Measurements from ENCODE around the gene VEZF1. TPM values are rescaled to one million over a fixed set of nuclear protein-coding genes. Genes with fewer than 3 reads are reported as not detected.

VEZF1 gene
- total and polyA plus RNA-seq, 10 donors = 10.0 to 59.9 (median 50.8) TPM

DNA sequence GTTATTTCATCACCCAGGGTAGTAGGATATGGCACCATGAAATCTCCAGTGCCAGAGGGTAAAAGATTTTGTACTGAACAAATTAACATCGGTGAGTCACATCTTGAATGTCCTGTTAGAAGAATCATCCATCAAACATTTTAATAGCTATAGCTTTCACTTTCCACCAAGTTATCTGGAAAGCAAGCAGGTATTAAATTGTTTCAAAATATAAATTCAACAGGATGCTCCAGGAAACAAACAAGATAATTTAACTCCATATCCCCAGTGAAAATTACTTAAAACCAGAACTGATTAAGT, 2.4 kb downstream of the VEZF1 start:
- no peaks in the 10 kb centered on the region for H3K27me3 ChIP-seq (replicated peaks in 1 of 7)
- 17 to 40% (median 30%) methylated on average over 1 of the region's 1 CpG for WGBS, 5 donors
- peaks cover 0 to 29% (median 11%) of the 10 kb centered on the region in 6 donors for H3K36me3 ChIP-seq
- H3K27ac ChIP-seq = no peak overlapping the region
- peak overlapping the region in 1 of 8 donors; percentile 14 for H3K4me3 ChIP-seq
- H3K4me1 ChIP-seq = peaks cover 39 to 87% (median 76%) of the 10 kb centered on the region in 6 donors
- no peak for DNase-seq
- intact Hi-C loops (cut with DNase I; ENCODE audit: low total_unique reads) = no loop called here
- no peaks in the 10 kb centered on the region for H3K9me3 ChIP-seq
- TF ChIP-seq POLR2A (IDR thresholded peaks at IDR 0.05) (no peak), POLR2AphosphoS5 (IDR thresholded peaks at IDR 0.05) (no peak)
- TF ChIP-seq, protein P1, sequence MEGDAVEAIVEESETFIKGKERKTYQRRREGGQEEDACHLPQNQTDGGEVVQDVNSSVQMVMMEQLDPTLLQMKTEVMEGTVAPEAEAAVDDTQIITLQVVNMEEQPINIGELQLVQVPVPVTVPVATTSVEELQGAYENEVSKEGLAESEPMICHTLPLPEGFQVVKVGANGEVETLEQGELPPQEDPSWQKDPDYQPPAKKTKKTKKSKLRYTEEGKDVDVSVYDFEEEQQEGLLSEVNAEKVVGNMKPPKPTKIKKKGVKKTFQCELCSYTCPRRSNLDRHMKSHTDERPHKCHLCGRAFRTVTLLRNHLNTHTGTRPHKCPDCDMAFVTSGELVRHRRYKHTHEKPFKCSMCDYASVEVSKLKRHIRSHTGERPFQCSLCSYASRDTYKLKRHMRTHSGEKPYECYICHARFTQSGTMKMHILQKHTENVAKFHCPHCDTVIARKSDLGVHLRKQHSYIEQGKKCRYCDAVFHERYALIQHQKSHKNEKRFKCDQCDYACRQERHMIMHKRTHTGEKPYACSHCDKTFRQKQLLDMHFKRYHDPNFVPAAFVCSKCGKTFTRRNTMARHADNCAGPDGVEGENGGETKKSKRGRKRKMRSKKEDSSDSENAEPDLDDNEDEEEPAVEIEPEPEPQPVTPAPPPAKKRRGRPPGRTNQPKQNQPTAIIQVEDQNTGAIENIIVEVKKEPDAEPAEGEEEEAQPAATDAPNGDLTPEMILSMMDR (IDR thresholded peaks at IDR 0.05 in 8 of 11, conservative IDR thresholded peaks at IDR 0.05 in 3 of 11) = no peak

GRCh38 chr17:57984936-57985674, 2.9 kb downstream of the VEZF1 start:
- DNase-seq = no peak
- Histone ChIP-seq H3K9me3 (no peaks in the 10 kb centered on the region), H3K27me3 (replicated peaks in 1 of 7) (no peaks in the 10 kb centered on the region), H3K27ac (peak overlapping the region in 1 of 8 donors; percentile 6), H3K4me1 (peaks cover 39 to 89% (median 75%) of the 10 kb centered on the region in 6 donors), H3K36me3 (peaks cover 2 to 34% (median 17%) of the 10 kb centered on the region in 6 donors), H3K4me3 (peak overlapping the region in 1 of 8 donors; percentile 14)
- intact Hi-C loops (cut with DNase I; ENCODE audit: low total_unique reads) = no loop called here
- WGBS, 5 donors = 68 to 79% (median 75%) methylated on average over 4 of the region's 4 CpGs
- no peak for TF ChIP-seq POLR2AphosphoS5 (IDR thresholded peaks at IDR 0.05)
- TF ChIP-seq POLR2A (IDR thresholded peaks at IDR 0.05) = no peak
- TF ChIP-seq, protein P1 (IDR thresholded peaks at IDR 0.05 in 8 of 11, conservative IDR thresholded peaks at IDR 0.05 in 3 of 11) = no peak

DNA sequence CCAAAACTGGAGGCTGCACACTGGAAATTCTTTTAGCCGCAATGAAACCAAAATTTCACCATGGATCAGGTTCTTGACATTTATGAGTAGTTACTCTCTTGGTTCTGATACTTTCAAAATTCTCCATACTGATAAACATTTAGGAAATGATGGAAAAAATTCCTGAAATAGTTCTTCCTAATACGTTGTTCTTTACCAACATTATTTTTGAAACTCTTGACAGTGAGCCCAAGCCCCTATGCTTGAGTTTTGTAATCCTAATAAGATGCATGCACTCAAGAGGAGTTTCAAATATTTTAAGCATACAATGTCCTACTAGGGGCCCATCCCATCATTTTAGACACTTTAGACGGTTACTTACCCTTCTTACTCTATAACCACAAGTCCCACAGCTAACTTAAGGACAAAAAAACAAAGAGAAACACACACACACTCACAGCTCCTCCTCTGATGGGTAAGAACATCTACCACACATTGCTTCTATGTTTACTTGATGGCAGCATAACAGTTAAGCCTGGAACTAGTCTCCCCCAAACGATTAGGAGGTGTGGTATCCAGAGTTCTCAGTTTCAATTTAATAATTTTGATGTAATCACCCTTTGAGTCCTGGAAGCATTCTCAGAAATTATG, 3.7 kb downstream of the VEZF1 start:
- peaks cover 3 to 41% (median 24%) of the 10 kb centered on the region in 6 donors for H3K36me3 ChIP-seq
- intact Hi-C loops (cut with DNase I; ENCODE audit: low total_unique reads) = no loop called here
- H3K9me3 ChIP-seq = no peaks in the 10 kb centered on the region
- no peaks in the 10 kb centered on the region for H3K27me3 ChIP-seq (replicated peaks in 1 of 7)
- TF ChIP-seq, protein P1 (IDR thresholded peaks at IDR 0.05 in 8 of 11, conservative IDR thresholded peaks at IDR 0.05 in 3 of 11) = no peak
- no peak for TF ChIP-seq POLR2AphosphoS5 (IDR thresholded peaks at IDR 0.05)
- TF ChIP-seq POLR2A (IDR thresholded peaks at IDR 0.05) = no peak
- no peak for DNase-seq
- peaks cover 39 to 85% (median 68%) of the 10 kb centered on the region in 6 donors for H3K4me1 ChIP-seq
- 45 to 51% (median 48%) methylated on average over 4 of the region's 4 CpGs for WGBS, 5 donors
- peak overlapping the region in 1 of 8 donors; percentile 6 for H3K27ac ChIP-seq
- no peak overlapping the region for H3K4me3 ChIP-seq

DNA sequence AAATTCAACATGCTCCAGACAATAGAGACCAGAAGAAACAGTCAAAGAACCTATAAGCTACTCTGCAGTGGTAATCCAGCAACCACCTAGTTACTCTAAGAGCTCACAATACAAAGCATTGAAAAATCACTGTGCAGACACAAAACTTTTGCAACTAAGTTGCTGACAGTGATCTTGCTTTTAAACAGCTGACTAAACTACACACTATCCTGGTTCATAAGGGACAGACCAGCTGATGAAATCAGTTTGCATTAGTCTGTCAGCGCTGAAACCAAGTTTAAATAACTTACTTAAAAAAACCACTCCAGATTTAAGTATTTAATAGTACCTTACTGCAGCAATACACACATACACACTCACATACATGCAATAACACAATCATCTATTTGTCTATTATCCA, 4.6 kb downstream of the VEZF1 start:
- Histone ChIP-seq H3K4me3 (no peak overlapping the region), H3K27me3 (replicated peaks in 1 of 7) (no peaks in the 10 kb centered on the region), H3K27ac (no peak overlapping the region), H3K4me1 (peaks cover 36 to 80% (median 59%) of the 10 kb centered on the region in 6 donors), H3K9me3 (no peaks in the 10 kb centered on the region), H3K36me3 (peaks cover 5 to 50% (median 32%) of the 10 kb centered on the region in 6 donors)
- DNase-seq = no peak
- 91 to 100% (median 100%) methylated on average over 1 of the region's 1 CpG for WGBS, 5 donors
- intact Hi-C loops (cut with DNase I; ENCODE audit: low total_unique reads) = no loop called here
- TF ChIP-seq POLR2A (IDR thresholded peaks at IDR 0.05) = no peak
- TF ChIP-seq POLR2AphosphoS5 (IDR thresholded peaks at IDR 0.05) = no peak
- TF ChIP-seq, protein P1 (IDR thresholded peaks at IDR 0.05 in 8 of 11, conservative IDR thresholded peaks at IDR 0.05 in 3 of 11) = no peak

All from spleen (tissue), 11 donors.